IMR-90 (cell line): ENCODE measurements around the gene SCYGR1. TPM values are rescaled to one million over a fixed set of nuclear protein-coding genes. Genes with fewer than 3 reads are reported as not detected.

Experiments
- ATAC-seq: fragments of 200-7000 bp; cut with Tn5 transposase; 2 replicates; pipeline ENCODE4 v1.9.1; 2020; ENCODE audit warnings: low read depth, mild to moderate bottlenecking, moderate library complexity
- BruUV-seq: library from RNA; stranded (reverse); fragments of 400-500 nt; replicated peaks from 2 replicates; lab custom pipeline; 2021; lab: Mats Ljungman, UMichigan
- CTCF ChIA-PET: fragments of 300-600 bp; formaldehyde crosslinking; extraction: SDS; loops from one replicate; lab custom pipeline; 2021; ENCODE audit warnings: antibody characterized with exemption; lab: Yijun Ruan, JAX
- POLR2A ChIA-PET: fragments of 300-600 bp; sonication (Branson Sonifier 250); formaldehyde crosslinking; loops from one replicate; lab custom pipeline; 2022; ENCODE audit warnings: antibody characterized with exemption; ENCODE audit not compliant: unreplicated experiment; lab: Charles Lee
- DNase-seq: peaks from one replicate; pipeline ENCODE4 v3.0.0; 2013
- H2AFZ ChIP-seq: replicated peaks from 2 replicates; pipeline ENCODE3; 2013; ENCODE audit warnings: low read length, mild to moderate bottlenecking; ENCODE audit not compliant: poor library complexity
- H2AK5ac ChIP-seq: 2 replicates; pipeline ENCODE4 v1.6.1; 2013; ENCODE audit warnings: low read depth, low read length, inconsistent platforms
- H2AK9ac ChIP-seq: replicated peaks from 2 replicates; pipeline ENCODE3; 2013; ENCODE audit warnings: mild to moderate bottlenecking, low read depth, low read length, moderate library complexity; ENCODE audit not compliant: poor library complexity
- H2BK120ac ChIP-seq: 2 replicates; pipeline ENCODE4 v1.6.1; 2013; ENCODE audit warnings: low read depth, low read length, inconsistent platforms
- H2BK15ac ChIP-seq: 3 replicates; pipeline ENCODE4 v1.6.1; 2013; ENCODE audit warnings: low read depth, low read length, inconsistent platforms
- H2BK20ac ChIP-seq: 2 replicates; pipeline ENCODE4 v1.6.1; 2013; ENCODE audit warnings: low read depth, mild to moderate bottlenecking, inconsistent platforms, low read length, moderate library complexity
- H2BK5ac ChIP-seq: 2 replicates; pipeline ENCODE4 v1.6.1; 2013; ENCODE audit warnings: mild to moderate bottlenecking, low read depth, low read length, inconsistent platforms; ENCODE audit not compliant: poor library complexity, severe bottlenecking
- H3K14ac ChIP-seq: replicated peaks from 2 replicates; pipeline ENCODE4 v1.6.1; 2013; ENCODE audit warnings: low read depth, low read length, inconsistent platforms
- H3K18ac ChIP-seq: 2 replicates; pipeline ENCODE4 v1.6.1; 2013; ENCODE audit warnings: low read depth, low read length, control low read depth
- H3K23ac ChIP-seq: 2 replicates; pipeline ENCODE4 v1.6.1; 2013; ENCODE audit warnings: low read depth, low read length, inconsistent platforms
- H3K27ac ChIP-seq: 2 replicates; pipeline ENCODE4 v1.5.1; 2013; ENCODE audit warnings: mild to moderate bottlenecking, control low read depth, low read length; ENCODE audit not compliant: insufficient read depth
- H3K27me3 ChIP-seq: 2 replicates; pipeline ENCODE4 v1.6.1; 2013; ENCODE audit warnings: low read length; ENCODE audit not compliant: control insufficient read depth, insufficient read depth
- H3K36me3 ChIP-seq: 2 replicates; pipeline ENCODE4 v1.6.1; 2013; ENCODE audit warnings: low read length, mixed read lengths; ENCODE audit not compliant: control insufficient read depth, insufficient read depth
- H3K4ac ChIP-seq: 2 replicates; pipeline ENCODE4 v1.6.1; 2013; ENCODE audit warnings: low read depth, low read length, inconsistent platforms
- H3K4me1 ChIP-seq: 2 replicates; pipeline ENCODE4 v1.6.1; 2013; ENCODE audit warnings: low read length, mixed read lengths; ENCODE audit not compliant: control insufficient read depth, insufficient read depth
- H3K4me2 ChIP-seq: 2 replicates; pipeline ENCODE4 v1.6.1; 2013; ENCODE audit warnings: low read depth, mild to moderate bottlenecking, control low read depth, low read length, moderate library complexity
- H3K4me3 ChIP-seq: 2 replicates; pipeline ENCODE4 v1.5.1; 2013; ENCODE audit warnings: low read depth, mild to moderate bottlenecking, control low read depth, low read length, moderate library complexity; ENCODE audit not compliant: insufficient read depth
- H3K56ac ChIP-seq: 2 replicates; pipeline ENCODE4 v1.6.1; 2013; ENCODE audit warnings: low read length, inconsistent platforms; ENCODE audit not compliant: insufficient read depth; ENCODE audit errors: extremely low read depth
- H3K79me1 ChIP-seq, 2 experiments: 2 replicates each; pipeline ENCODE4 v1.6.1; 2013; ENCODE audit warnings: low read length in 2 of 2, inconsistent platforms in 1 of 2, low read depth in 1 of 2
- H3K9ac ChIP-seq: 2 replicates; pipeline ENCODE4 v1.6.1; 2013; ENCODE audit warnings: low read depth, low read length, control low read depth
- H3K9me1 ChIP-seq: 2 replicates; pipeline ENCODE4 v1.6.1; 2013; ENCODE audit warnings: low read length, inconsistent platforms; ENCODE audit not compliant: insufficient read depth
- H3K9me3 ChIP-seq: 2 replicates; pipeline ENCODE4 v1.6.1; 2013; ENCODE audit warnings: low read length; ENCODE audit not compliant: control insufficient read depth, insufficient read depth
- H4K20me1 ChIP-seq: 2 replicates; pipeline ENCODE4 v1.6.1; 2013; ENCODE audit warnings: low read length, inconsistent platforms; ENCODE audit not compliant: insufficient read depth
- H4K5ac ChIP-seq: 2 replicates; pipeline ENCODE4 v1.6.1; 2013; ENCODE audit warnings: mild to moderate bottlenecking, low read depth, low read length, control low read depth
- H4K8ac ChIP-seq, 2 experiments: 2 replicates each; pipeline ENCODE4 v1.6.1; 2013; ENCODE audit warnings: low read depth in 2 of 2, low read length in 2 of 2, control low read depth in 1 of 2, inconsistent platforms in 1 of 2
- H4K91ac ChIP-seq: 2 replicates; pipeline ENCODE4 v1.6.1; 2013; ENCODE audit warnings: low read depth, low read length, inconsistent platforms; ENCODE audit not compliant: insufficient read depth
- FOS ChIP-seq: fragments of 150-350 bp; IDR thresholded peaks from 2 replicates; pipeline ENCODE4 v1.6.1; 2016; ENCODE audit warnings: low read depth, low read length
- POLR2A ChIP-seq: IDR thresholded peaks from 2 replicates; pipeline ENCODE4 v1.6.1; 2012; ENCODE audit warnings: mild to moderate bottlenecking, low read depth, low read length
- RAD21 ChIP-seq: IDR thresholded peaks from 2 replicates; pipeline ENCODE4 v1.6.1; 2012; ENCODE audit warnings: low read length, improper control_type of control experiment
- WGBS, 2 experiments: methylation state at CpG; one replicate each; pipeline versions ENCODE4 v1.1.5 to v1.1.7; 2013; ENCODE audit warnings: missing lambda C conversion rate in 2 of 2; ENCODE audit not compliant: insufficient read length in 1 of 2; ENCODE audit errors: extremely low coverage in 2 of 2; 5-methylcytosine and 5-hydroxymethylcytosine counted together
- dilution Hi-C: fragments of 300-500 bp; cut with HindIII; formaldehyde crosslinking; loops from one replicate; pipeline ENCODE4 v1.14.3; 2018; ENCODE audit warnings: low sequenced_read_pairs; ENCODE audit not compliant: unreplicated experiment
- in situ Hi-C: fragments of 300-500 bp; cut with MboI; formaldehyde crosslinking; loops from 3 replicates; pipeline ENCODE4 v1.14.3; 2019; ENCODE audit warnings: low sequenced_read_pairs, inconsistent platforms, mixed read lengths
- intact Hi-C: fragments of 100-400 bp; cut with micrococcal nuclease; formaldehyde crosslinking; loops from 2 replicates; pipeline ENCODE4 v1.10.0; 2022
- polyA plus RNA-seq, 3 experiments: library from polyadenylated mRNA; depleted of rRNA; stranded (reverse); fragments of >200 nt; gene quantifications; 2 replicates each; pipeline ENCODE4 v1.2.3, GENCODE V29; 2012; ENCODE audit warnings: low replicate concordance in 1 of 3
- total RNA-seq: library from RNA; depleted of rRNA; stranded (reverse); fragments of >200 nt; gene quantifications from 2 replicates; pipeline ENCODE4 v1.2.3, GENCODE V29; 2012

SCYGR1 gene
- total and polyA plus RNA-seq, 2 of the 4 experiments (the other 2 are of a cell fraction), result not detected

DNA sequence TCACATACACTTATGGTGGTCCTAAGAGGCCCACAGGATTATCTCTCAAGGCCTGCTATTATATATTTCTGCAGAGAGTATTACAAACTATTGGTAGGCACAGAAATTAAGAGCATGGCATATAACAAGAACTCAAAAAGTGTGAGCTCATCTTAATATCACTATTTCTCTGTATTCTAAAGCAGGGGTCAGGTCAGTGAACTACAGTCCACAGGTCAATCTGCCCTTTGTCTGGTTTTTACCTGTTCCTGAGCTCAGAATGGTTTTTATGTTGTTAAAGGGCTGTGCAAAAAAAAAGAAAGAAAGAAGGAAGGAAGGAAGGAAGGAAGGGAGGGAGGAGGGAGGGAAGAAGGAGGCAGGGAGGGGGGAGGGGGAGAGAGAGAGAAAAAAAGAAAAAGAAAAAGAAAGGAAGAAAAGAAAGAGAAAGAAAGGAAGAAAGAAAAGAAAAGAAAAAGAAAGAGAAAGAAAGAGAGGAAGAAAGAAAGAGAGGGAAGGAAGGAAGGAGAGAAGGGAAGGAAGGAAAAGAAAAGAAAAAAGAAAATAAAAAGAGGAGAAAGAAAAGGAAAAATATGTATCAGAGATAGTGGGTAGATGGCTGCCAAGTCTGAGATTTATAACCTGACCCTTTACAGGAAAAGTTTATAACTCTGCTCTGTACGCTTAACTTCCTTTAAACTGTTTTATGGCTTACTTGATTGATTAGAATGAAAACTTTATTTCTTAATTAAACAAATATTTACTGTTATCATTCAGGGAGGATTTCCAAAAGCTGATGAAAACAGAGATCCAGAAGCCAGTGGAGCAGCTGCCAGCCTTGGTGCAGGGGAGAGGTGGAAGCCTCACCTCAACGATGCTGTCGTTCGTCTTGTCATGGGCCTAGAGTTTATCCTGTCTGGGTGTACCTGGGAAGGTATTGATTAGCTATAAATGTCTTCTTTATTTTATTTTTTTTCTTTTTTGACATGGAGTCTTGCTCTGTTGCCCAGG is 11.2 kb upstream of the SCYGR1 start:
- no peak overlapping the region for H3K23ac ChIP-seq
- no peaks in the 10 kb centered on the region for H4K20me1 ChIP-seq
- no peaks in the 10 kb centered on the region for H3K9me3 ChIP-seq
- H3K4ac ChIP-seq, result no peak overlapping the region
- no peaks in the 10 kb centered on the region for H3K36me3 ChIP-seq
- no peak overlapping the region for H3K4me3 ChIP-seq
- no peak overlapping the region for H4K91ac ChIP-seq
- no peak overlapping the region for H3K14ac ChIP-seq
- ChIA-PET POLR2A (no interaction called here), CTCF (interaction anchor here (0.5 to 1.3 kb wide), 2 partner anchors 367 to 408 kb away, joined by 3 read pairs; no protein-coding TSS in a partner anchor)
- H3K4me1 ChIP-seq, result no peaks in the 10 kb centered on the region
- H2AK9ac ChIP-seq, result no peak overlapping the region
- H3K9ac ChIP-seq, result no peak overlapping the region
- no TSS peak for BruUV-seq
- H3K27me3 ChIP-seq, result no peaks in the 10 kb centered on the region
- no peak overlapping the region for H2AFZ ChIP-seq
- no peak overlapping the region for H3K18ac ChIP-seq
- H2BK5ac ChIP-seq, result no peak overlapping the region
- H2BK120ac ChIP-seq, result no peak overlapping the region
- H2BK20ac ChIP-seq, result no peak overlapping the region
- H3K9me1 ChIP-seq, result no peaks in the 10 kb centered on the region
- no peak for TF ChIP-seq POLR2A
- TF ChIP-seq FOS, result no peak
- no peak for TF ChIP-seq RAD21
- dilution Hi-C loops, result no loop called here
- intact Hi-C loops, result no loop called here
- H3K56ac ChIP-seq, result no peak overlapping the region
- no peak overlapping the region for H4K8ac ChIP-seq
- no peak overlapping the region for H2BK15ac ChIP-seq
- no peaks in the 10 kb centered on the region for H3K79me1 ChIP-seq
- H3K4me2 ChIP-seq, result no peak overlapping the region
- in situ Hi-C loops, result no loop called here
- H3K27ac ChIP-seq, result no peak overlapping the region
- DNase-seq (no peak), ATAC-seq (no peak)
- H2AK5ac ChIP-seq, result no peak overlapping the region
- WGBS, 2 experiments, result no CpG with 5 or more reads among the region's 4 CpGs
- no peak overlapping the region for H4K5ac ChIP-seq
